ENCODE results near the gene ZNF358.

ZNF358 gene

DNA sequence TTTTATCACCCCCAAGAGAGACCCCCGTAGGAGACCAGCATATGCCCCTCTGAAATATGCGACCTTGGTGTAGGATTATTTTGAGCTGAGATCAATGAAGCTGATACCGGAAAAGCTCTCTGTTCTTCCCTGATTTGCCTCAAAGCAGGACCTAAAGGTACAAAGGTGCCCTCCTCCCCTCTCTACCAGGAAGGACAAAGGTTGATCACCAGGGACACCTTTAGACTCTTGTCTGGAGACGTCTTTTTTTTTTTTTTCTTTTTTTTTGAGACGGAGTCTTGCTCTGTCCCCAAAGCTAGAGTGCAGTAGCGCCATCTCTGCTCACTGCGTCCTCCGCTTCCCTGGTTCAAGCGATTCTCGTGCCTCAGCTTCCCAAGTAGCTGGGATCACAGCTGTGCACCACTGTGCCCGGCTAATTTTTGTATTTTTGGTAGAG is 26.3 kb upstream of the ZNF358 start:
- DNase-seq (ENCODE audit: low read depth) = no peak

DNA sequence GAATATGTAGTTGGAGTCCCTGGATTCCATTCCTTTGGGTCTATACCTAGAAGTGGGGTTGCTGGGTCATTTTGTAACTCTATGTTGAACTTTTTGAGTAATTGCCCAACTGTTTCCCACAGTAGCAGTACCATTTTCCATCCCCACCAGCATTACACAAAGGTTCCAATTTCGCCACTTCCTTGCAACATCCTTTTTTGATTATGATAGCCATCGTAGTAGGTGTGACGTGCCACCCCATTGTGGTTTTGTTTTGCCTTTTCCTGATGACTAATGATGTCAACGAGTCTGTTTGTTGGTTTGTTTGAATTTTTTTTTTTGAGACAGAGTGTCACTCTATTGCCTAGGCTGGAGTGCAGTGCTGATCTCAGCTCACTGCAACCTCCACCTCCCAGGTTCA is 23.8 kb upstream of the ZNF358 start:
- DNase-seq (ENCODE audit: low read depth) = no peak

DNA sequence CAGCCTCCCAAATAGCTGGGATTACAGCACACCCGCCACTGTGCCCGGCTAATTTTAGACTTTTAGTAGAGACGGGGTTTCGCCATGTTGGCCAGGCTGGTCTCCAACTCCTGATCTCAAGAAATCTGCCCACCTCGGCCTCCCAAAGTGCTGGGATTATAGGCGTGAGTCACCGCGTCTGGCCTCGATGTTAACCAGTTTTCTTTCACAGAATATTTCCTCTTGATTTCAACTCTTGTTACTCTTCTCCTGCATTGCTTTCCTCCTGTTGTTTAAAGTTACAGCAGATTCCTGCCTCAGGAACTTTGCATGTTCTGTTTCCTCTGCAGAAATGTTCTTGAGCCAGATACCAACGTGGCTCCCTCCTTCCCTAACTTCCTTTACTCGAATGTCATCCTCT is 23.3 kb upstream of the ZNF358 start:
- DNase-seq (ENCODE audit: low read depth) = no peak

DNA sequence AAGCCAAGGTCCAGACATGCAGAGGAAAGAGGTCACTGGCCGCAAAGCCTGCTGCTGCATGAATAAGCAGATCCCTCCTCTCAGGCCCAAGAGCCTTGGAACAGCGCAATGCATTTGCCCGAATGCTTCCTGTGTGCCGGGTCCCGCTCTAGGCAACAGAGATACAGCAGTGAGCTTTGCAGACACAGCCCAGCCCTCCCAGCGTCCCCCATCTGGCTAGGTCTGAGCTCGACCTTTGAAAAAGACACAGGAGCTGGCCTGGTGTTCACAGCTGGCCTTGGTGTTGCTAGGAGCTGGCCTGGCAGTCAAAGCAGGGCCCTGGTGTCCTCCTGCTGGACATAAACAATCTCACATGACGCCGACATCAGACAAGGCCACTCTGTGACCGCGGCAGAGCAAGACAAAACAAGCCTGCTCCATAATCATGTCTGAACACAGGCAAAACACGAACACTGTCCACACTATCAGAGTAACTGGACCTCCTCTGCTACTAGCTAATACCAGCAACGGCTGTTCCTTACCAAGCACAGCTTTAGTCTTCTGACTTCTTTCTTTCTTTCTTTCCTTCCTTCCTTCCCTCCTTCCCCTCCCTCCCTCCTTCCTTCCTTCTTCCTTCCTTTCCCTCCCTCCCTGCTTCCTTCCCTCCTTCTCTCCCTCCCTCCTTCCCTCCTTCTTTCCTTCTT is 21.3 kb upstream of the ZNF358 start:
- no peak for DNase-seq (ENCODE audit: low read depth)

DNA sequence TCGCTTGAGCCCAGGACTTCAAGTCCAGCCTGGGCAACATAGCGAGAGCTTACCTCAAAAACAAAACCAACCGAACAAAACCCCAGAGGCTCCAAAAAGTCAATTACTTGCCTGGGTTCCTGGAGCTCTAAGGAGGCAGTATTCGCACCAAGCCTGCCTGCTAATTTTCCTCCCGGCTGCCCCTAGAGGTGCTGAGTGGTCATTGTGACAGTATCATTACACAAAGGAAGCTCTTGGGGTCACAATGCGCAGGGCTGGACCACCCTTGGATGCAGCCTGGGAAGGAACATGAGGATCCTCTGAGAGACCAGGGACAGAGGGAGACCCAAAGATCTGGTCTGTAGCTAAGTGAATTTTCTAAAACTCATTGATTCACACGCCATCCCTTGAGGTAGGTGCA is 18.6 kb upstream of the ZNF358 start:
- no peak for DNase-seq (ENCODE audit: low read depth)

DNA sequence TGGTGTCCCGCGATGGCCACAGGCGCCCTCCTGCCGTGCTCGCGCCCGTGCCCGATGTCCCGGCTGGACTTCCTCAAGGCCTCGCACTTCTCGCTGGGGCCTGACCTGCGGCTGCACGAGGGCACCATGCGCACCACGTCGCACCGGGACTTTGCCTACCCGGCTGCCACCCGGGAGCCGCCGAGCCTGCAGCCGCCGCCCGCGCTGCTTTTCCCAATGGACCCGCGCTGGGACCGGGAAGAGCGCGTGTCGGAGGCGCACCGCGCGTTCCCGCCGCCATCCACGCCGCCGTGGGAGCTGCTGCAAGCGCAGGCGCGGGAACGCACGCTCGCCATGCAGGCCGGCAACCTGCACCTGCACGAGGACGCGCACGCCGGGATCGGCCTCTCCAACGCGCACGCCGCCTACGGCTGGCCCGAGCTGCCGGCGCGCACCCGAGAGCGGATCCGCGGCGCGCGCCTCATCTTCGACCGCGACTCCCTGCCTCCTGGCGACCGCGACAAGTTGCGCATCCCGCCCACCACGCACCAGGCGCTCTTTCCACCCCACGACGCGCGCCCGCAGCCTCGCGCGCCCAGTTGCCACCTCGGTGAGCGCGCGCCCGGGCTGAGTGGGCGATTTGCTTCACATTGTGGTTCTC is 15.0 kb upstream of the ZNF358 start:
- no peak for DNase-seq (ENCODE audit: low read depth)

DNA sequence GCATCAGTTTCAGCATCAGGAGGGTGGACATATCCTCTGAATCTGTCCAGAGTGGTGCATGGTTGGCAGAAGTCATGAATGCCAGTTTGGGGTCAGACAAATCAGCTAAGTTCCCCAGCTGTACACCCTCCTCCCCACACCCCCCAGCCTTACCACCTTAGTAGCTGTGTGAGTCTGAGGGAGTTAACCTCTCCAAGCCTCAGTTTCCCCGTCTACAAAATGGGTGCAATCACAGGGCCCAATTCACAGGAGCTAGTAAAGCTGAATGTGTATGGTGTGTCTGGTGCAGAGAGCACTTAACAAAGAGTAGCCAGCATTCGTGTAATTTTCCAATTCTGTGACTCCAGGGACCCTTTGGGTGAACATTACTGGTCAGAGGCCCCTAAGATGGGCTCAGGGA is 13.4 kb upstream of the ZNF358 start:
- DNase-seq (ENCODE audit: low read depth) = no peak

DNA sequence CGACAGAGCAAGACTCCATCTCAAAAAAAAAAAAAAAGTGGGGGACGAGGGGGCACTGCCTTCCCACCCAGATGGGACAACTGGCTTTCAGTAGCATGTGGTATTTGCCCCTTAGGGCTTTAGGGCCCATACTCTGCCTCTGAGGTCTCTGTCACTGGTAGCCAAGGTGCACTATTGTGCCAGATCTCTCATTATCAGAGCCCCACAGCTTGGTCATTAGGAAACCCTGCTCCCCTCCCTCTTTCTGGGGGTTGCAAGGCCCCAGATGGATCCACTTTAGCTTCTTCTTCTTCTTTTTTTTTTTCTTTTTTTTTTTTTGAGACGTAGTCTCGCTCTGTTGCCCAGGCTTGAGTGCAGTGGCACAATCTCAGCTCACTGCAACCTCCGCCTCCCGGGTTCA is 11.2 kb upstream of the ZNF358 start:
- no peak for DNase-seq (ENCODE audit: low read depth)

DNA sequence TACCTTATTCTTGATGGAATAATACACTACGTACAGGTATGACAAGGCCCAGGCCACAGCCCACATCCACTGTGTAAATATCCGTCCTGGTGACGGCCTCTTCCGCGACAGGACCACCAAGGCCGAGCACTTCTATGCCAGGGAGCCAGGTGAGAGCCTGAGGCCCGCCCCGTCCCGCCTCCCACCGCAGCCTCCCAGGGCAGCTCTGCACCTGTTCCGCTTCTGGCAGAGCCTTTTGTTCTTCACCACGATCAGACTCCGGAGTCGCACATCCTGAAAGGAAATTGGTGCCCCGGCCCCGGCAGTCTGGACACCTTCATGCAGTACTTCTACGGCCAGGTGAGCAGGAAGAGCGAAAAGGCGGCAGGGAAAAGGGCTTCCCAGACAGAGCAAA is 10.6 kb upstream of the ZNF358 start:
- DNase-seq (ENCODE audit: low read depth) = no peak

DNA sequence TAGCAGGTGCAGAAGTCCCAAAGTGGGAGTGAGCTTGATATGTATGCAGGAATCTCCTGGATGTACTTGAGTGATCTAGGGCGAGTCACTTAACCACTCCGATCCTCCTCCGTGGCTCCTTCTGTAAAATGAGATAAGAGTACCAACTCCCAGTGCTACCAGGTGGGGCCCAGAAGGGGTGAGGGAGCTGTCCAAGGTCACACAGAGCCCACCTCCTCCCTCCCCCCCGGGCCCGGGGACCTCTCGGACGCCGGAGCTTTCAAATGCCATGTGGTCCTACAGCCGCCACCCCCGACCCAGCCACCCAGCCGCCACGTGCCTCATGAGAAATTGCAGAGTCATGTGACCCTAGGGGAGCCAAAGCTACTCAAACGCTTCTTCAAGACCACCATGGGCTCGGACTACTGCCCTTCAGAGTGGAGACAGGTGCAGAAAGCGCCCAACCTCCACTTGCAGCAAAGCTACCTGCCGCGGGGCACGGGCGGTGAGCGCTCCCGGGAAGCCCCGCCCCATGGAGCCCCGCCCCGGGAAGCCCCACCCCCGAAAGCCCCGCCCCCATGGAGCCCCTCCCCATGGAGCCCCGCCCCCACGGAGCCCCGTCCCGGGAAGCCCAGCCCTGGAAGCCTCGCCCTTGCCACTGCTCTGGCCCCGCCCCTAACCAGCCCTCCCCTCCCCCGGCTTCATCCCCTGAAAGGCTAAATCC is 10.1 kb upstream of the ZNF358 start:
- DNase-seq (ENCODE audit: low read depth) = no peak

DNA sequence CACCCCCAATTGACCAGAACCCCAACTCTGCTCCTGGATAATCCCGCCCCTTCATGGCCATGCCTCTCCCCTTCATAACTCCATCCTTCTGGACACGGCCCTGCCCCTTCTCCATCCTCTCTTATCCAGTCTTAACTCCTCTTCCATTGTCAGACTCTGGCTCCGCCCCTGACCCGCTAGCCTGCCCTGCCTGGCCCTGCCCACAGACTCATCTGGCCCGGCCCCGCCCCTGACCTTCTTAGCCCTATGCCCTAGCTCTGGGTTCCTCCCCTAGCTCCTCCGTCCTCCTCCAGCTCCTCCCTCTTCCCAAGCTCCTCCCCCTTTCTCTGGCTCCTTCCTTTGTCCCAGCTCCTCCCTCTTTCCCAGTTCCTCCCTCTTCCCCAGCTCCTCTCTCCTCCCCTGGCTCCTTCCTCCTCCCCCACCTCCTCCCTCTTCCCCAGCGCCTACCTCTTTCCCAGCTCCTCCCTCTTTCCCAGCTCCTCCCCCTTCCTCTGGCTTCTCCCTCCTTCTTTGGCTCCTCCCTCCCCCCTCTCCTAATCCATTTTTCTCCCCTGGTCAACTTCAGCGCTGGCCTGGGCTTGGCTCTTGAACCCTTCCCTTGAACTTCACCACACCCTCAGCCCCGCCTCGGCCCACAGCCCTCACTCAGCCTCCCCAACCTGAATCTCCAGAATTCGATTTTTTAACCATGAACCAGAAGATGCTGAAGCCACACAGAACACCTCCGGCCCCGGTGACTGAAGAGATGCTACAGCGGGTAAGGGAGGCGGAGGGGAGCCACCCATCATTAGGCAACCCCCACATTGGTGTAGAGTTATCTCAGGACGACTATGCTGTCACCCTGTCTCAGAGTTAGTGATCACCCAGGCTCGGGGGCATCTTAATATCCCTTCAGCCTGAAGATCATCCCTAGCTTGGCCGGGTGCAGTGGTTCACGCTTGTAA is 9.2 kb upstream of the ZNF358 start:
- no peak for DNase-seq (ENCODE audit: low read depth)

DNA sequence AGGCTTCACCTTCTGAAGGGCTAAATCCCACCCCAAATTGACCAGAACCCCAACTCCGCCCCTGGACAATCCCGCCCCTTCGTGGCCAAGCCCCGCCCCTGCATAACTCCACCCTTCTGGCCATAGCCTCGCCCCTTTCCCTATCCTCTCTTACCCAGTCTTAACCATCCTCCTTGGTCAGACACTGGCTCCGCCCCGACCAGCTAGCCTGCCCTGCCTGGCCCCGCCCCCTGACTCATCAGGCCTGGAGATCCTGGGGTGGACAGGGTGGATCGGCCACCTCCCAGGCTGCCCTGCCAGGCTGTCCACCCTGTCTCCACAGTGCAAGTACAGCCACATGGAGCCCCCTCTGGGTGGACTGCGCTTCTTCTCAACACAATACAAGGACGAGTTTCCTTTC is 8.0 kb upstream of the ZNF358 start:
- no peak for DNase-seq (ENCODE audit: low read depth)

DNA sequence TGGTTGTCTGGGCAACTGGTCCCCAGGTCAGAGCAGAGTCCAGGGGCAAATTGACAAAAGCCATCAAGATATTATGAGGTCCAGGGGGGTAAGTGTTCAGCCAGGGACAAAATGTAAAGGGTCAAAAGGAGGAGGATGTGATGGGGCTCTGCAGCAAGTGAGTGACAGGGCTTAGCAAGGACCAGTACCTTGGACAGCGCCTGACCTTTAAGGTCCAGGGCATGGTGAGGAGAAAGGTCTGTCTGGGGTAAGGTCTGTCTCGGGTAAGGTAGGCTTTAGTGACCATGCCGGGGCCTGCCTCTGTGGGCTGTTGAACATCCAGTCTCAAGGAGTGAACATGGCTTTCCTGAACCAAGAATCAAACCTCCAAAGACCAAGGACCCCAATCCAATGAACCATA is 6.3 kb upstream of the ZNF358 start:
- DNase-seq (ENCODE audit: low read depth) = no peak

DNA sequence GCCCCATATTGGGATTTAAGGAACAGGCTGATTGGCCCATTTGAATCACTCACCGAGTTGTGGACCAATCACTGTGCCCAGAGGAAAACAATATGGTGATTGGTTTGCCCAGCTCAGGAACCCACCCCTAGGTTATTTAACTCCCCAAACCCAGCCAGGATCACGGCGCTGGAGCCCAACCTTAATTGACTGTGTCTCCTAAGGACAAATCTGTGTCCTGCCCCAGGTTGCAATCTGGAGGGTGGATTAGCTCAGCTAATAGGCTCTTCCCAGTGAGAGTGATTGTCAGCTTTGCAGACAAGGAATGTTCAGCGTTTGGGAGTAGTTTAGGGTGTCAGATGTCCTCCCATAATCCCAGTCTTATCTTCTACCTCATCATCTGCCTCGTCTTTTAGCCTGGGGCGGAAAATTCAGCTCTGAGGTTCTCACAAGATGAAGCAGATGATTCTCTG is 3.5 kb upstream of the ZNF358 start:
- no peak for DNase-seq (ENCODE audit: low read depth)

DNA sequence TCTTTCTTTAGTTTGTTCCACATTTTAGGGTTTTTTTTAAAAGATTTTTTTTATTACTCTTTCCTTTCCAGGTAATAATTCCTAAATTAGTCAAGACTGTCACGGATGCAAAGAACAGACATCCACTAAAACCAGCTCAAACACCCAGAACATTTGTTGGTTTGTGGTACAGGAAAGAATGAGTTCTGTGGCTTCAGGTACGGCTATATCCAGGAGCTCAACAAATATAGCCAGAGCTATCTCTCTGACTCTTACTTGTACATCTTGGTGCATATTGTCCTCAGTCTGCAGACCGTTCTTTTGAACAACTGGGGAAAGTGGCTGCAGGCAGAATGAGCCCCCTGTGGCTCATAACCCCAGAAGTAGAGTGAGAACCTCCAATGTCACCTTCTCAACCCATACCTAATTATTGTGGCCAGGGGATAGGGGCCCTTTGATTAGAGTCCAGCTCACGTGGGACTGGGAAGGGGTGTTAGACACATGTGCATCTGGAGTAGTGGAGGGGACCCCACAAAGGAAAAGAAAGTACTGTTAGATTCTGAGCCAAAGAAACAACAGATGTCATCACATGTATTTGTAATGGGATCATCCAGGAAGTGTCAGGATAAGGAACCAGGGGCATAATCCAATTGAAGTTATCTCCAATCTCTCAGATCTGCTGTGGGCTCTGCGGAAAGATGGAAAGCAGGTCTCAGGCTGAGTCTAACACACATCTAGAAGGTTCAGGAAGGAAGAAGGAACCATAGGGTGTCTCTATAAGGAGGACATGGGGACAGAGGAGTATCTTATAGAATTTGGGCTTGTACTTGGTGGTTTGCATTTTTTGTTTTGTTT is 1.9 kb upstream of the ZNF358 start:
- DNase-seq (ENCODE audit: low read depth) = no peak

DNA sequence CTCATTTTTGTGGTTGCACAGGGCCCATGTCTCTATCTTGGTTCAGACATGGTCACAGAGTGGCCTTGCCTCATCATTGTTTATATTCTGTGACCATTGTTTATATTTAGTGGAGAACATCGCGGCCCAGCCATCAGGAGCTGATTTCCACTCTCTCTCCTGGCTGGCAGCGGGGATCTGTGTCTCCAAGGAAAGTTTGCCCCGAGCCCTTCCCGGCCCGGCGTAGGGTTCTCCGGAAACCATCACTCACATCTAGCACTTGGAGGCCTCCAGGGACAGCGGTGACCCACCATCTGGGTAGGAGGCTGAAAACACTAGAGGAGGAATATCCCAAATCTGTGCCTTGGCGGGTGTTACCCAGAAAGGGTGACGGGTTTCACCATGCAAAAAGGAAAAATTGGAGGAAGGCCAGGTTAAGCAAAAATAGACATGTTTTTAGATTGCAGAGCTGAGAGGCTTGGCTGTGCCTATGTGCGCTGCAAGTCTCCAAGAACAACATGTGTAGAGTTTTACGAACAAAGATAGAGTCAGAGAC is 726 bp upstream of the ZNF358 start:
- DNase-seq (ENCODE audit: low read depth) = no peak

DNA sequence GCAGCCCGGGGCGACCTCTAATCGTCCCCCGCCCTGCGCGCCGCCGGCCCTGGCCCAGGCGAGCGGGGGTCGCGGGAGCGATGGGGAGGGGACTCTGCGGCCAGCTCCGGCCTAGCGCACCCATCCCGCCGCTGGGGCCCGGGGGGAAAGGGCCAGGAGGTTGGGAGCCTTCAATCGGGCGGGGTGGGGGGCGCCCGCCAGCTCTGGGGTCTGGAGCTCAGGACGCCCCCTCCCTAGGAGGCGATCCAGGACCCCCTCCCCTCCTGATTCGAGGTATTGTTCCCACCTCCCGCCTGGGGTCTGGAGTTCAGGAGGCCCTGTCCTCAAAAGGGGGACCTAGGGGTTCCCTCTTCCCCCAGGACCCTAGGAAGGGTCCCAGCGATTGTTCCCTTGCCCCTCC is 430 bp downstream of the ZNF358 start:
- no peak for DNase-seq (ENCODE audit: low read depth)

DNA sequence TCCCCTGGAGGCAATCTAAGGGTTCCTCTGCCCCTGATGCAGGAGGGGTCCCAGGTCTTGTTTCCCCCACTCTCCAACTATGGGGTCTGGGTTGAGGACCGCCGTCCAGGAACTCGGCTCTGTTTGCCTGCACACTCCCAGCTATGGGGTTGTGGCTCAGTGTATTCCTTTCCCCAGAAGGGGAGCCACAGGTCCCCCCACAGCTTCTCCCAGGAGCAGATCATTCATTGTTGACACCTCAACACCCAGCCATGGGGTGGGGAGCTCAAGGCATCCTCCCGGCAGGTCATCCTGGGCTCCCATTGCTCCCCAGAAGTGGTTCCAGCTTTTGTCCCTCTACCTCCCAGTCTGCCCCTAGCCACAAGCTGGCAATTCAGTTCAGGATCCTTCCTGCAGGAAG is 975 bp downstream of the ZNF358 start:
- DNase-seq (ENCODE audit: low read depth) = no peak

DNA sequence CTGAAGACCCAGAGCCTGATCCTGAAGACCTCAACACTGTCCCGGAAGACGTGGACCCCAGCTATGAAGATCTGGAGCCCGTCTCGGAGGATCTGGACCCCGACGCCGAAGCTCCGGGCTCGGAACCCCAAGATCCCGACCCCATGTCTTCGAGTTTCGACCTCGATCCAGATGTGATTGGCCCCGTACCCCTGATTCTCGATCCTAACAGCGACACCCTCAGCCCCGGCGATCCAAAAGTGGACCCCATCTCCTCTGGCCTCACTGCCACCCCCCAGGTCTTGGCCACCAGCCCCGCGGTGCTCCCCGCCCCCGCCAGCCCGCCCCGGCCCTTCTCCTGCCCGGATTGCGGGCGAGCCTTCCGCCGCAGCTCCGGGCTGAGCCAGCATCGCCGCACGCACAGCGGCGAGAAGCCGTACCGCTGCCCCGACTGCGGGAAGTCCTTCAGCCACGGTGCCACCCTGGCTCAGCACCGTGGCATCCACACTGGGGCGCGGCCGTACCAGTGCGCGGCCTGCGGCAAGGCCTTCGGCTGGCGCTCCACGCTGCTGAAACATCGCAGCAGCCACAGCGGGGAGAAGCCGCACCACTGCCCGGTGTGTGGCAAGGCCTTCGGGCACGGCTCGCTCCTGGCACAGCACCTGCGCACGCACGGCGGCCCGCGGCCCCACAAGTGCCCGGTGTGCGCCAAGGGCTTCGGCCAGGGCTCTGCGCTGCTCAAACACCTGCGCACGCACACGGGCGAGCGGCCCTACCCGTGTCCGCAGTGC is 3.6 kb downstream of the ZNF358 start:
- no peak for DNase-seq (ENCODE audit: low read depth)
